ENCODE measurements around the gene TPCN1.

TPCN1 gene

DNA sequence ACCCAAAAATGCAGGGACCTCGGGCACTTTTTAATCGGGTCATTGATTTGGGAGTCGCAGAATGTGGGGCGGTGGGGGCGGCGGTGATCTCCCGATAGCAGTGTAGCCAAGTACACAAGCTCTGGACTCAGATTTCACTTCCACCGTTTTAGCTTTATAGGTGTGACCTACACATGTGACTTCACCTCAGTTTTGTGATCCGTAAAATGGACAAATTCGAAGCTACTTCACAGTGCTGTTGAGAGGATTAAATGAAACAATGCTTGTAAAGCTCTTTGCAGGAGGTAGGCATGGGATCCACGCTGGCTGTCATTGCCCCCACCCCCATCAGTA, 35.3 kb upstream of the TPCN1 start:
- TF ChIP-seq, protein P1, sequence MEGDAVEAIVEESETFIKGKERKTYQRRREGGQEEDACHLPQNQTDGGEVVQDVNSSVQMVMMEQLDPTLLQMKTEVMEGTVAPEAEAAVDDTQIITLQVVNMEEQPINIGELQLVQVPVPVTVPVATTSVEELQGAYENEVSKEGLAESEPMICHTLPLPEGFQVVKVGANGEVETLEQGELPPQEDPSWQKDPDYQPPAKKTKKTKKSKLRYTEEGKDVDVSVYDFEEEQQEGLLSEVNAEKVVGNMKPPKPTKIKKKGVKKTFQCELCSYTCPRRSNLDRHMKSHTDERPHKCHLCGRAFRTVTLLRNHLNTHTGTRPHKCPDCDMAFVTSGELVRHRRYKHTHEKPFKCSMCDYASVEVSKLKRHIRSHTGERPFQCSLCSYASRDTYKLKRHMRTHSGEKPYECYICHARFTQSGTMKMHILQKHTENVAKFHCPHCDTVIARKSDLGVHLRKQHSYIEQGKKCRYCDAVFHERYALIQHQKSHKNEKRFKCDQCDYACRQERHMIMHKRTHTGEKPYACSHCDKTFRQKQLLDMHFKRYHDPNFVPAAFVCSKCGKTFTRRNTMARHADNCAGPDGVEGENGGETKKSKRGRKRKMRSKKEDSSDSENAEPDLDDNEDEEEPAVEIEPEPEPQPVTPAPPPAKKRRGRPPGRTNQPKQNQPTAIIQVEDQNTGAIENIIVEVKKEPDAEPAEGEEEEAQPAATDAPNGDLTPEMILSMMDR (IDR thresholded peaks at IDR 0.05): no peak
- TF ChIP-seq ZFX (IDR thresholded peaks at IDR 0.05; ENCODE audit: borderline replicate concordance): no peak
- peak overlapping the region; percentile 91 for H3K27ac ChIP-seq

DNA sequence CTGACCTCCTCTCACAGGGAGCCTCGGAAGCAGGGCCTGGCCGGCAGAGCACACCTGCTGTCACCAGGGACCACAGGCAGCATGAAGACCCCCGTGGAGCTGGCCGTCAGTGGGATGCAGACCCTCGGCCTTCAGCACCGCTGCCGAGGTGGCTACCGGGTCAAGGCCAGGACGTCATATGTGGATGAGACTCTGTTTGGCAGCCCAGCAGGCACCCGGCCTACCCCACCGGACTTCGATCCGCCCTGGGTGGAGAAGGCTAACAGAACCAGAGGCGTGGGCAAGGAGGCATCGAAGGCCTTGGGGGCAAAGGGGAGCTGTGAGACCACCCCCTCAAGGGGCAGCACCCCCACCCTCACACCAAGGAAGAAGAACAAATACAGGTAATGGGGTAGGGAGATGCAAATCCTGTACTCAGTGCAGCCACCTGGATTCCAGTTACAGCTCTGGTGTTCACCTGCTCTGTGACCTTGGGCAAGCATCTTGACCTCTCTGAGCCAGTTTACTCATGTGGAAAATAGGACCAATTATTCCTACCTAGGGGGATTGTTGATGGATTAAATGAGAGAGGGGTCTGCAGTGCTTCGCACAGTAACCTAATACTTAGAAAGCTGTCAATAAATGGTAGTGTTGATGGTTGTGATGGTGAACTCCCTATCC, 34.5 kb upstream of the TPCN1 start:
- peak overlapping the region; percentile 91 for H3K27ac ChIP-seq
- no peak for TF ChIP-seq ZFX (IDR thresholded peaks at IDR 0.05; ENCODE audit: borderline replicate concordance)
- TF ChIP-seq, protein P1 (IDR thresholded peaks at IDR 0.05): no peak

DNA sequence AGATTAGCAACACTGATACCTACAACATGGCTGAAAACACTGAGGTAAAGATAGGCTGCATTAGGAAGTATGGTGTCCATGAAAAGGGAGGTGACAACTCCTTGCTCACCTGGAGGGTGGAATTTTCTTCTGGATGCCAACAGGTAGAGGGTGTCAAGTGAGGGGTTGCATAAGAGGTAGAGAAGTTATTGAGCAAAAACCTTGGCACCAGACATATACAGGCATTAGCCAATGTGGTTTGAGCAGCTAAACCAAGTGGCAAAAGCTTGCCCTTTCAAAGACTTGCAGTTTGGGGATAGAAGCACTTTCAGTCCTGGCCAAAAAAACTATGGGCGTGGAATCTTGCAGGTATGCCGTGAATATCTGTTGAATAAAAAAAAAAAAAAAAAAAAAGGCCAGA, 31.9 kb upstream of the TPCN1 start:
- H3K27ac ChIP-seq: peak overlapping the region; percentile 58; the same call in 1 of the 2 replicates
- TF ChIP-seq, protein P1 (IDR thresholded peaks at IDR 0.05): no peak
- TF ChIP-seq ZFX (IDR thresholded peaks at IDR 0.05; ENCODE audit: borderline replicate concordance): no peak

DNA sequence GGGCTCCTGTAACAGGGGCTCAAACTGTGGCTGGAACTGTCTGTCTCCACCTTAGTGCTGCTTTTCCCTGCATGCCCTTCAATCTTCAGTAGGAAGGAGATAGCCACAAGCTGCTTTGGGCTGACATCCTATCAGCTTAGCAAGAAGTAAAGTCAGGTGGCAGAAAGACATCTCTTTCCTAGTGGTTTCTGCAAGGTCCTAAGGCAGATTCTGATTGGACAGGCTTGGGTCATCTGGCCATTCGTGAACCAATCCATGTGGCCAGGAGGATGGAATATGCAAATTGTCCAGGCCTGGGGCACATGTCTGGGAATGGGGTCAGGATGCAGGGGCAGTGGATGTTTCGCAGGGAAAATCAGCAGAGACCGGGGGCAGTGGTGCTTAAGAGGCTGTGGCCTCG, 30.5 kb upstream of the TPCN1 start:
- TF ChIP-seq ZFX (IDR thresholded peaks at IDR 0.05; ENCODE audit: borderline replicate concordance): no peak
- TF ChIP-seq, protein P1 (IDR thresholded peaks at IDR 0.05): no peak
- peak overlapping the region; percentile 58 for H3K27ac ChIP-seq

DNA sequence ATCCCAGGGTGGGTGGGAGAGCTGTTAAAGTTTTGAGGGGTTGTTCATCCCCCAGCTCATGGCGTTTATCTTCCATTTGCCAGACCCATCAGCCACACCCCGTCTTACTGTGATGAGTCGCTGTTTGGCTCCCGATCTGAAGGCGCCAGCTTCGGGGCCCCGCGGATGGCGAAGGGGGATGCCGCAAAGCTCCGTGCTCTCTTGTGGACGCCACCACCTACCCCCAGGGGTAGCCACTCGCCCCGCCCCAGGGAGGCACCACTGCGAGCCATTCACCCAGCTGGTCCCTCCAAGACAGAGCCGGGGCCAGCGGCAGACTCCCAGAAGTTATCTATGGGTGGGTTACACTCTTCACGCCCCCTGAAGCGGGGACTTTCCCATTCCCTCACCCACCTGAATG, 30.0 kb upstream of the TPCN1 start:
- no peak overlapping the region for H3K27ac ChIP-seq
- TF ChIP-seq, protein P1 (IDR thresholded peaks at IDR 0.05): no peak
- TF ChIP-seq ZFX (IDR thresholded peaks at IDR 0.05; ENCODE audit: borderline replicate concordance): no peak

DNA sequence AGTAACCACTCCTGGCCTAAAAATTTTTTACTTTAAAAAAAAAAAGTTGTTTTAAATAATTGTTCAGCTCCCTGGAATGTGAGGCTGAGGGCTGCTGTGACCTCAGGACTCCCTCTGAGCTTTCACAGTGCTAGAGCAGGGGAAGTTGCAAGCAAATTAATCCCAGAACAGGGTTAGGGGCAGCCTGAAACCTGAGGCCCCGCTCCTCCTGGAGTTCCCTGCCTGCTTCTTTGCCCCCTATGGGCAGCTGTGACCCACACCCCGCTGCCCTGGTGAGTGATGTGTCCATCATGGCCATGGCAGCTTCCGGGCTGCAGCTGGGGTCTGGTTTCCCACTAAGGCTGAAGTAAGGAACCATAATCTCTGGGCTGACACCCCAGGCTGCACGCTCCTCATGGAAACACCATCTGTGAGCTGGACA, 26.3 kb upstream of the TPCN1 start:
- 0 out of 2 replicates have a peak overlapping the region, but pooled peaks have one; percentile 17 for H3K27ac ChIP-seq
- TF ChIP-seq ZFX (IDR thresholded peaks at IDR 0.05; ENCODE audit: borderline replicate concordance): no peak
- TF ChIP-seq, protein P1 (IDR thresholded peaks at IDR 0.05): no peak

DNA sequence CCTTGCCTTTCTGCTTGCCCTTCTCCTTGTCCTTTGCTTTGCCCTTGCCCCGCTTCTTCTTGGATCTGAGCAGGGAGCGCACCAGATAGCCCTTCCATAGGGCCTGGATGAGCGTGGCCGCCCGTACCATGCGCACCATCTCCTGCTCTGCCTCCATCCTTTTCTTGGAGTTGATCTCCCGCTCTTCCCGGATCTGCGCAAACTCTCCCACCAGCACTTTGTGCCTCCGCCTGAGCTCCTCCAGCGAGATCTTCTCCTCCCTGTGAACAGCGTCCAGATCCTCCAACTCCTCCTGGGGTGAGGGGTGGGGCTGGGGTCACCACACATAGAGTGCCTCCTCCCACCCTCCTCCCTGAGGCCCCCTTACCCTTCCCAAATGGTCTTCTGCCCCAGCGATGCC, 25.7 kb upstream of the TPCN1 start:
- 0 out of 2 replicates have a peak overlapping the region, but pooled peaks have one; percentile 17 for H3K27ac ChIP-seq

More for the DNA sequence above, 25.7 kb upstream of the TPCN1 start:
- no peak for TF ChIP-seq ZFX (IDR thresholded peaks at IDR 0.05; ENCODE audit: borderline replicate concordance)
- TF ChIP-seq, protein P1 (IDR thresholded peaks at IDR 0.05): no peak

All from 22Rv1 (cell line).